Measurements from ENCODE around the gene CLEC1A.

CLEC1A gene, protein sequence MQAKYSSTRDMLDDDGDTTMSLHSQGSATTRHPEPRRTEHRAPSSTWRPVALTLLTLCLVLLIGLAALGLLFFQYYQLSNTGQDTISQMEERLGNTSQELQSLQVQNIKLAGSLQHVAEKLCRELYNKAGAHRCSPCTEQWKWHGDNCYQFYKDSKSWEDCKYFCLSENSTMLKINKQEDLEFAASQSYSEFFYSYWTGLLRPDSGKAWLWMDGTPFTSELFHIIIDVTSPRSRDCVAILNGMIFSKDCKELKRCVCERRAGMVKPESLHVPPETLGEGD

GRCh38 chr12:10098791-10099190 is at the start of gene CLEC1A:
Gene CLEC1A (minus strand): TSS chr12:10098985. CDS start chr12:10098922, 63 bp downstream.
- TF ChIP-seq, protein P1, sequence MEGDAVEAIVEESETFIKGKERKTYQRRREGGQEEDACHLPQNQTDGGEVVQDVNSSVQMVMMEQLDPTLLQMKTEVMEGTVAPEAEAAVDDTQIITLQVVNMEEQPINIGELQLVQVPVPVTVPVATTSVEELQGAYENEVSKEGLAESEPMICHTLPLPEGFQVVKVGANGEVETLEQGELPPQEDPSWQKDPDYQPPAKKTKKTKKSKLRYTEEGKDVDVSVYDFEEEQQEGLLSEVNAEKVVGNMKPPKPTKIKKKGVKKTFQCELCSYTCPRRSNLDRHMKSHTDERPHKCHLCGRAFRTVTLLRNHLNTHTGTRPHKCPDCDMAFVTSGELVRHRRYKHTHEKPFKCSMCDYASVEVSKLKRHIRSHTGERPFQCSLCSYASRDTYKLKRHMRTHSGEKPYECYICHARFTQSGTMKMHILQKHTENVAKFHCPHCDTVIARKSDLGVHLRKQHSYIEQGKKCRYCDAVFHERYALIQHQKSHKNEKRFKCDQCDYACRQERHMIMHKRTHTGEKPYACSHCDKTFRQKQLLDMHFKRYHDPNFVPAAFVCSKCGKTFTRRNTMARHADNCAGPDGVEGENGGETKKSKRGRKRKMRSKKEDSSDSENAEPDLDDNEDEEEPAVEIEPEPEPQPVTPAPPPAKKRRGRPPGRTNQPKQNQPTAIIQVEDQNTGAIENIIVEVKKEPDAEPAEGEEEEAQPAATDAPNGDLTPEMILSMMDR (IDR thresholded peaks at IDR 0.05; ENCODE audit: low read length, missing control alignments): no peak
- no peak within 1 kb of the TSS for H3K4me3 ChIP-seq (replicated peaks; ENCODE audit: low read depth, low read length)
- no peak for DNase-seq (ENCODE audit: low read depth)

GRCh38 chr12:10147714-10148403 is 49.1 kb upstream of the CLEC1A start:
- TF ChIP-seq, protein P1 (IDR thresholded peaks at IDR 0.05; ENCODE audit: low read length, missing control alignments): no peak
- no peak overlapping the region for H3K4me3 ChIP-seq (replicated peaks; ENCODE audit: low read depth, low read length)
- DNase-seq (ENCODE audit: low read depth): no peak

DNA sequence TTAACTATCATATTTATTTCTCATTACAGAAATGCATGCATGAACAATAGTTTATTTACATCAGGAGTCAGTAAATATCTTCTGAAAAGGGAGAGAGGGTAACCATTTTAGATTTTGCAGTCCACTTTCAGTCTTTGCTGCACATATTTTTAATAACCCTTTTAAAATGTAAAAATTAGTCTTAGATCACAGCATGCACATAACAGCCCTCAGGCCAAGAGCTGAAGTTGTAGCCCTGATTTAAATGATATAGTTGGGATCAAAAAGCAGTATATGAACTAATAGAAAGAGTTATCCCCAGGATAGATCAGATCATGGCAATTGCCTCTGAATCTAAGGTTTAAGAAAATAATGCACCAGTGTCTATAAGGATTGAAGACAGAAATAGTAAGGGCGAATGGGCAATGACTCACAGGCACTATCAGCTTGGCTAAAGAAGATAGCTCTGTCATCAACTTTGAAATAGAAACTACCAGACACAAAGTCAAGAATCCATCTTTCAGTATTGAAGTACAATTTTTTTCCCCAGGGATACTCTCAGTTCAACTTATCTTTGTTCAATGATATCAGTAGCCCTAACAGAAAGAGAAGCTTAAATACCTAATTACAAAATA is 44.3 kb upstream of the CLEC1A start:
- TF ChIP-seq, protein P1 (IDR thresholded peaks at IDR 0.05; ENCODE audit: low read length, missing control alignments): no peak
- no peak overlapping the region for H3K4me3 ChIP-seq (replicated peaks; ENCODE audit: low read depth, low read length)
- DNase-seq (ENCODE audit: low read depth): no peak

DNA sequence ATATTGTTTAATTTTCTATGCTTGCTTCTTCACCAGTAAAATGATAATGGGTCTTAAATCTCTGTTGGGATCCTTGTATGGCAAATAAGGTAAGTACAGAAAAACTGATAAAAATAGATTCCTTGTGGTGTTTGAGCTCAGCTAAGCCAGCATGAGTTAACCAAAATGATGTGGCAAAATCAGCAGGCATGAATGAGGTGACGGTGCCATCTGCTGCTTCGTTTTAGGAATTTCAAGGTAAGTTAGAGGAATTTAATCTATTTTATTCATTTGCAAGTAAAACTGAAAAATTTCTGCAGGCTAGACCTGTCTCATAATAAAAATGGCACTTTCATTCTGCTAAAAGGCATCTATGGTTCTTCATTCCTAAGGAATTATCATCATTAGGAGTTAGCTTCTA is 41.2 kb upstream of the CLEC1A start:
- TF ChIP-seq, protein P1 (IDR thresholded peaks at IDR 0.05; ENCODE audit: low read length, missing control alignments): peak; percentile 39
- DNase-seq (ENCODE audit: low read depth): peak; percentile 75
- no peak overlapping the region for H3K4me3 ChIP-seq (replicated peaks; ENCODE audit: low read depth, low read length)

DNA sequence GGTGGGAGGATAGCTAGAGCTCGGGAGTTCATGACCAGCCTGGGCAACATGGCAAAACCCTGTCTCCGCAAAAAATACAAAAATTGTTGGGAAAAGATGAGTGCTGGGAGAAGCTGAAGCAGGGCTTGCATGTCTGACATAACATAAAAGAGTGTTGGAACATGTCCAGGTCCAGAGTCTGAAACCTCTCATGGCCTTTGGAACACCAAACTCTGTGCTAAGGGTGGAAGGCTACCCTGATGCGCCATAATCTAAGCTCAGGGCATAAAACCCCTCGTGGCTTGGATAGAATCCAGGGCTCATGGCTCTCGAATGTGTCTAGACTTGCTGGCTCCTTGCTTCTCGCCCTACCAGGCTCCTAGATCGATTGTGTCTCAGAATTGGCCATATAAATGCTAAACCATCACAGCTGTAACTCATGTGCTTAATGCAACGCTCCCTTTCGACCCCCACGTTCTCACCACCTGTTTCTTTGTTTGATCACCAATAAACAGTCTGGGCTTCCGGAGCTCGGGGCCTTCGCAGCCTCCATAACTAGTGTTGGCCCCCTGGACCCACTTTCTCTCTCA is 37.9 kb upstream of the CLEC1A start:
- no peak overlapping the region for H3K4me3 ChIP-seq (replicated peaks; ENCODE audit: low read depth, low read length)
- TF ChIP-seq, protein P1 (IDR thresholded peaks at IDR 0.05; ENCODE audit: low read length, missing control alignments): no peak
- no peak for DNase-seq (ENCODE audit: low read depth)

GRCh38 chr12:10135126-10135525 is 36.3 kb upstream of the CLEC1A start:
- no peak for DNase-seq (ENCODE audit: low read depth)
- TF ChIP-seq, protein P1 (IDR thresholded peaks at IDR 0.05; ENCODE audit: low read length, missing control alignments): no peak
- no peak overlapping the region for H3K4me3 ChIP-seq (replicated peaks; ENCODE audit: low read depth, low read length)
